Measurements from ENCODE around the gene HIGD1B.

GRCh38 chr17:44881145-44881544 is 33.5 kb downstream of the HIGD1B start:
- TF ChIP-seq CTCF (IDR thresholded peaks at IDR 0.05; ENCODE audit: low read depth, low read length) (no peak), EZH2phosphoT487 (IDR thresholded peaks at IDR 0.05; ENCODE audit: low read depth) (no peak)
